HCT116 (cell line): ENCODE results near the gene CPT1B. TPM values are rescaled to one million over a fixed set of nuclear protein-coding genes. Genes with fewer than 3 reads are reported as not detected.

Experiments
- ATAC-seq: fragments of 200-7000 bp; cut with Tn5 transposase; 2 replicates; pipeline ENCODE4 v1.9.1; 2020; ENCODE audit warnings: mild to moderate bottlenecking, moderate library complexity
- BruUV-seq: library from RNA; stranded (reverse); fragments of 400-500 nt; replicated peaks from 2 replicates; lab custom pipeline; 2021; lab: Mats Ljungman, UMichigan
- CTCF ChIA-PET: fragments of 300-600 bp; sonication (Branson Sonifier 250); formaldehyde crosslinking; loops from one replicate; lab custom pipeline; 2021; ENCODE audit warnings: antibody characterized with exemption; lab: Charles Lee
- POLR2A ChIA-PET: fragments of 300-600, 350-600 bp; sonication (Branson Sonifier 250); formaldehyde crosslinking; loops from one replicate; lab custom pipeline; 2021; ENCODE audit warnings: antibody characterized with exemption; lab: Charles Lee
- RAD21 ChIA-PET, 2 experiments: fragments of 300-600 bp; sonication (Branson Sonifier 250); formaldehyde crosslinking; loops; one replicate each; lab custom pipeline; 2023; ENCODE audit warnings: low total read pairs in 2 of 2; ENCODE audit not compliant: uncharacterized antibody in 2 of 2, unreplicated experiment in 2 of 2, low non-redundant PET in 1 of 2; lab: Charles Lee
- DNase-seq: peaks from one replicate; pipeline ENCODE4 v3.0.0-alpha.2; 2010; ENCODE audit warnings: low read depth, low spot score
- H2AFZ ChIP-seq: fragments of 200-600 bp; shearing (Covaris generic), sonication (generic); 2 replicates; pipeline ENCODE4 v1.6.1; 2017; ENCODE audit warnings: low read depth, mixed run types, mixed read lengths, antibody characterized with exemption, low read length; ENCODE audit not compliant: poor library complexity, severe bottlenecking
- H3K27ac ChIP-seq: 2 replicates; pipeline ENCODE4 v1.5.1; 2012; ENCODE audit warnings: low read depth, low read length
- H3K27me3 ChIP-seq: fragments of 200-600 bp; sonication (generic); 2 replicates; pipeline ENCODE4 v1.6.1; 2016; ENCODE audit warnings: mixed run types, low read length, mixed read lengths; ENCODE audit not compliant: insufficient read depth
- H3K36me3 ChIP-seq, 2 experiments: fragments of 200-500 bp in 1 of 2; fragments of 200-600 bp in 1 of 2; sonication (Bioruptor generic) in 1 of 2; sonication (generic) in 1 of 2; 2 replicates each; pipeline versions ENCODE4 v1.5.1 to v1.6.1; 2014 to 2016; ENCODE audit warnings: low read length in 2 of 2, inconsistent platforms in 1 of 2, mixed read lengths in 1 of 2, mixed run types in 1 of 2; ENCODE audit not compliant: insufficient read depth in 2 of 2, control insufficient read depth in 1 of 2
- H3K4me1 ChIP-seq, 2 experiments: fragments of 200-600 bp in 1 of 2; sonication (generic) in 1 of 2; 2 replicates each; pipeline versions ENCODE4 v1.5.1 to v1.6.1; 2012 to 2017; ENCODE audit warnings: low read length in 2 of 2, inconsistent platforms in 1 of 2, mild to moderate bottlenecking in 1 of 2, mixed read lengths in 1 of 2, mixed run types in 1 of 2, moderate library complexity in 1 of 2; ENCODE audit not compliant: insufficient read depth in 2 of 2, control insufficient read depth in 1 of 2
- H3K4me2 ChIP-seq: fragments of 200-600 bp; sonication (generic); 2 replicates; pipeline ENCODE4 v1.6.1; 2017; ENCODE audit warnings: mixed run types, low read length, mixed read lengths
- H3K4me3 ChIP-seq, 2 experiments: fragments of 200-600 bp in 1 of 2; sonication (generic) in 1 of 2; replicated peaks in 1 of 2; 2 replicates each; pipeline ENCODE4 v1.5.1; 2011 to 2016; ENCODE audit warnings: low read length in 2 of 2, control low read depth in 1 of 2, low read depth in 1 of 2, mild to moderate bottlenecking in 1 of 2, mixed read lengths in 1 of 2, mixed run types in 1 of 2
- H3K79me2 ChIP-seq: fragments of 200-600 bp; sonication (generic); 2 replicates; pipeline ENCODE4 v1.6.1; 2017; ENCODE audit warnings: mild to moderate bottlenecking, mixed run types, low read length, moderate library complexity, mixed read lengths; ENCODE audit not compliant: insufficient read depth
- H3K9ac ChIP-seq: fragments of 200-600 bp; sonication (generic); 2 replicates; pipeline ENCODE4 v1.6.1; 2016; ENCODE audit warnings: low read length, mixed read lengths
- H3K9me2 ChIP-seq: fragments of 200-600 bp; sonication (generic), shearing (Covaris generic); 2 replicates; pipeline ENCODE4 v1.6.1; 2017; ENCODE audit warnings: mixed run types, mild to moderate bottlenecking, moderate library complexity; ENCODE audit not compliant: insufficient read depth
- H3K9me3 ChIP-seq, 2 experiments: fragments of 200-500 bp in 1 of 2; fragments of 200-600 bp in 1 of 2; sonication (Bioruptor generic) in 1 of 2; sonication (generic) in 1 of 2; 2 replicates each; pipeline ENCODE4 v1.6.1; 2014 to 2017; ENCODE audit warnings: low read length in 2 of 2, mixed read lengths in 2 of 2, inconsistent platforms in 1 of 2, low read depth in 1 of 2, mild to moderate bottlenecking in 1 of 2, mixed run types in 1 of 2, moderate library complexity in 1 of 2; ENCODE audit not compliant: control insufficient read depth in 1 of 2, insufficient read depth in 1 of 2
- H4K20me1 ChIP-seq: fragments of 200-600 bp; sonication (generic), shearing (Covaris generic); 2 replicates; pipeline ENCODE4 v1.6.1; 2017; ENCODE audit warnings: mixed run types, mild to moderate bottlenecking, moderate library complexity; ENCODE audit not compliant: insufficient read depth
- SRF ChIP-seq: IDR thresholded peaks from 2 replicates; pipeline ENCODE4 v1.6.1; 2012; ENCODE audit warnings: low read depth
- ZNF274 ChIP-seq: fragments of 200-500 bp; sonication (Bioruptor generic); IDR thresholded peaks from 2 replicates; pipeline ENCODE4 v1.6.1; 2014; ENCODE audit warnings: mild to moderate bottlenecking, low read depth, low read length, inconsistent platforms
- intact Hi-C: fragments of 100-400 bp; cut with micrococcal nuclease; formaldehyde crosslinking; loops from 2 replicates; pipeline ENCODE4 v1.10.0; 2022
- total RNA-seq: library from RNA; stranded (reverse); gene quantifications from one replicate; pipeline ENCODE4 v1.2.1, GENCODE V29; 2021; ENCODE audit not compliant: unreplicated experiment
- TF ChIP-seq, protein P1 (sequence below): IDR thresholded peaks from 2 replicates; pipeline ENCODE4 v1.6.1; 2012
- TF ChIP-seq, protein P2 (sequence below): IDR thresholded peaks from 2 replicates; pipeline ENCODE4 v1.6.1; 2011; ENCODE audit warnings: mild to moderate bottlenecking, low read length, moderate library complexity; ENCODE audit not compliant: insufficient replicate concordance; ENCODE audit errors: extremely low read depth
- TF ChIP-seq, protein P3 (sequence below), 3 experiments: fragments of 200-600 bp in 1 of 3; sonication (generic) in 1 of 3; IDR thresholded peaks in 2 of 3; conservative IDR thresholded peaks in 1 of 3; 2 replicates each; pipeline ENCODE4 v1.5.1; 2012 to 2017; ENCODE audit warnings: low read depth in 2 of 3, low read length in 2 of 3, antibody characterized with exemption in 1 of 3, borderline replicate concordance in 1 of 3, control low read depth in 1 of 3, mild to moderate bottlenecking in 1 of 3, mixed read lengths in 1 of 3, mixed run types in 1 of 3, moderate library complexity in 1 of 3; ENCODE audit not compliant: insufficient read depth in 1 of 3

Gene CPT1B
- total RNA-seq, 1 experiment from 2014 or later: 35.1 TPM

DNA sequence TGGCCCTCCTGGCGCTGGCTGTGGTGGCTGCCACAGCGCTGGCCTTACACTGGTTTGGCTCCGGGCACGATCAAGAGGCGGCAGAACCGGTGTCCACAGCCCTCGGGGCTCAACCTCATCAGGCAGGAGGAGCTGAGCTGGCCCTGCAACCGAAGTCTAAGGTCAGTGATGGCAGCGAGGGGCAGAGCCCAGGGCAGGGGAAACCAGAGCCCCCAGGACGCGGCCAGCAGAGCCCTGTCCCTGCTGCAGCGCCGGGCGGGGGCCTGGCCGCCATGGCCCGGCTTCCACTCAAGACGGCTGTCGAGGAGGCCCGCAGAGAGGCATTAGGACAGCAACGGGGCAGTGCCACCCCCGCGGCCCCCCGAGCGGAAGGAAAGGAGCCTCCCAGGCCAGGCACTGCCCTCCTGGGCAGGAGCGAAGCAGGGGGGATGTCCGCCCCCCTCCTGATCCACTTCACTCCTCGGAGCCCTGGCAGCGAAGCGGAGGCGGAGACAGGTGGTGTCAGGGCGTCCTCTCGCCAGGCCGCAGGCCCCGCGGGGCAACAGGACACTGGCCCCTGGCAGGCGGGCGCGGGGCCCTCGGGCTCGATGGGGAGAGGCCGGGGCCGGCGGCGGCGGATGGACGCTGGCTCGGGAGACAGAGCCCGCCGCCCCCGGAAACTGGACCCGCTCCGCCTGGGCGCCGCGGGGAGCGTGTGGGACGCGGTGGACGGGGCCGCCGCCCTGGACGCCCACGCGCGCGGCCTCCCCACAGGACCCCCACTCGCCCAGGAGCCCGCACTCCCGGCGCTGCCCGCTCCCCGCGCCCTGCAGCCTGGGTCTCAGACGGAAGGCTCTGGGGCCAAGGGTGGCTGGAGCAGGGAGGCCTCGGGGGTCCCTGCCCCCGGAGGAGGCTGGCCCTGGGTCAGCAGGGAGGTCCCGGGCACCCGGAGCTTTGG, 31.6 kb downstream of the CPT1B start:
- Histone ChIP-seq H3K4me3 (no peak overlapping the region), H3K9ac (no peak overlapping the region), H3K9me2 (no peaks in the 10 kb centered on the region), H3K27ac (no peak overlapping the region), H3K27me3 (no peaks in the 10 kb centered on the region), H3K4me2 (no peak overlapping the region), H3K9me3 (no peaks in the 10 kb centered on the region), H4K20me1 (no peaks in the 10 kb centered on the region), H2AFZ (no peak overlapping the region), H3K4me1 (peaks cover 11 to 26% of the 10 kb centered on the region in 2 experiments; a peak in 3 of 4 replicates), H3K79me2 (no peaks in the 10 kb centered on the region), H3K36me3 (no peaks in the 10 kb centered on the region)
- POLR2A ChIA-PET: interaction anchor here (1.2 to 1.9 kb wide), 3 partner anchors 8 to 17 kb away, joined by 5 to 7 read pairs (median 7); partner anchors contain the start of gene TYMP
- DNase-seq (no peak), ATAC-seq (no peak)
- intact Hi-C loops: no loop called here
- CTCF ChIA-PET: interaction anchor here (0.7 to 1.8 kb wide), 3 partner anchors 16 to 21 kb away, joined by 3 to 6 read pairs (median 5); partner anchors contain the start of genes SCO2 and SYCE3
- no TSS peak for BruUV-seq
- RAD21 ChIA-PET: no interaction called here
- TF ChIP-seq SRF: no peak
- TF ChIP-seq, protein P1, sequence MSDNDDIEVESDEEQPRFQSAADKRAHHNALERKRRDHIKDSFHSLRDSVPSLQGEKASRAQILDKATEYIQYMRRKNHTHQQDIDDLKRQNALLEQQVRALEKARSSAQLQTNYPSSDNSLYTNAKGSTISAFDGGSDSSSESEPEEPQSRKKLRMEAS: no peak
- no peak for TF ChIP-seq ZNF274
- TF ChIP-seq, protein P2, sequence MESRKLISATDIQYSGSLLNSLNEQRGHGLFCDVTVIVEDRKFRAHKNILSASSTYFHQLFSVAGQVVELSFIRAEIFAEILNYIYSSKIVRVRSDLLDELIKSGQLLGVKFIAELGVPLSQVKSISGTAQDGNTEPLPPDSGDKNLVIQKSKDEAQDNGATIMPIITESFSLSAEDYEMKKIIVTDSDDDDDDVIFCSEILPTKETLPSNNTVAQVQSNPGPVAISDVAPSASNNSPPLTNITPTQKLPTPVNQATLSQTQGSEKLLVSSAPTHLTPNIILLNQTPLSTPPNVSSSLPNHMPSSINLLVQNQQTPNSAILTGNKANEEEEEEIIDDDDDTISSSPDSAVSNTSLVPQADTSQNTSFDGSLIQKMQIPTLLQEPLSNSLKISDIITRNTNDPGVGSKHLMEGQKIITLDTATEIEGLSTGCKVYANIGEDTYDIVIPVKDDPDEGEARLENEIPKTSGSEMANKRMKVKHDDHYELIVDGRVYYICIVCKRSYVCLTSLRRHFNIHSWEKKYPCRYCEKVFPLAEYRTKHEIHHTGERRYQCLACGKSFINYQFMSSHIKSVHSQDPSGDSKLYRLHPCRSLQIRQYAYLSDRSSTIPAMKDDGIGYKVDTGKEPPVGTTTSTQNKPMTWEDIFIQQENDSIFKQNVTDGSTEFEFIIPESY: no peak
- TF ChIP-seq, protein P3, sequence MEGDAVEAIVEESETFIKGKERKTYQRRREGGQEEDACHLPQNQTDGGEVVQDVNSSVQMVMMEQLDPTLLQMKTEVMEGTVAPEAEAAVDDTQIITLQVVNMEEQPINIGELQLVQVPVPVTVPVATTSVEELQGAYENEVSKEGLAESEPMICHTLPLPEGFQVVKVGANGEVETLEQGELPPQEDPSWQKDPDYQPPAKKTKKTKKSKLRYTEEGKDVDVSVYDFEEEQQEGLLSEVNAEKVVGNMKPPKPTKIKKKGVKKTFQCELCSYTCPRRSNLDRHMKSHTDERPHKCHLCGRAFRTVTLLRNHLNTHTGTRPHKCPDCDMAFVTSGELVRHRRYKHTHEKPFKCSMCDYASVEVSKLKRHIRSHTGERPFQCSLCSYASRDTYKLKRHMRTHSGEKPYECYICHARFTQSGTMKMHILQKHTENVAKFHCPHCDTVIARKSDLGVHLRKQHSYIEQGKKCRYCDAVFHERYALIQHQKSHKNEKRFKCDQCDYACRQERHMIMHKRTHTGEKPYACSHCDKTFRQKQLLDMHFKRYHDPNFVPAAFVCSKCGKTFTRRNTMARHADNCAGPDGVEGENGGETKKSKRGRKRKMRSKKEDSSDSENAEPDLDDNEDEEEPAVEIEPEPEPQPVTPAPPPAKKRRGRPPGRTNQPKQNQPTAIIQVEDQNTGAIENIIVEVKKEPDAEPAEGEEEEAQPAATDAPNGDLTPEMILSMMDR (IDR thresholded peaks at IDR 0.05 in 2 of 3, conservative IDR thresholded peaks at IDR 0.05 in 1 of 3; ENCODE audit: borderline replicate concordance in 1 of 3, insufficient read depth in 1 of 3, low read depth in 2 of 3, low read length in 2 of 3): no peak
